Measurements from ENCODE around the gene SGMS1. TPM values are rescaled to one million over a fixed set of nuclear protein-coding genes. Genes with fewer than 3 reads are reported as not detected.
"Not testable (repeated sequence)": the region's sequence is repeated elsewhere in the genome, so short reads cannot be mapped to it uniquely, and the experiment has no call there.

SGMS1 gene
- polyA plus RNA-seq, 3 donors = 6.6 to 17.5 (median 8.4) TPM

DNA sequence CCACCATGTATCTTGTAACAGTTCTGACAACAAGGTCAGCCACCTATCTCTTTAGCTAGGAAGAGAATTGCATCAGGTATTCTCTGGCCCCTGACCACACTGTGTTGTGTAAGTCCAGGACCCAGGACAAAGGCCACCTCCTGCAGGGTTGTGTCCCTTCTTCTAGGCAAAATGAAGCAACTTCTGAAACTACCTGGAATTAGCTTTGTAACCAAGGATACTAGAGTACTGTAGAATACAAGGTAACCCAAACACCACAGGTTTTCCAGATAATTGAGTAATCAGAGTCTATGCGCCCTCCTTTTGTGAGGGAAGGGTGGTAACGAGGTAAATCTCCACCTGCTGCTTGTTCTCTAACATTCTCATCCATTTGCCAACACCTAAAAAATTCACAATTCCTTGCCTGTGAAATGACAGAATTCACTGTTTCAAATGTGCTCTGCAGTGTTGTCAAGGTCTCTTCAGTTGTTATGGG lies 51.7 kb downstream of the SGMS1 start:
- 59 to 97% (median 85%) methylated on average over 2 of the region's 2 CpGs for WGBS, 3 donors
- no peak overlapping the region for H3K27ac ChIP-seq (ENCODE audit: low read depth, low read length)

DNA sequence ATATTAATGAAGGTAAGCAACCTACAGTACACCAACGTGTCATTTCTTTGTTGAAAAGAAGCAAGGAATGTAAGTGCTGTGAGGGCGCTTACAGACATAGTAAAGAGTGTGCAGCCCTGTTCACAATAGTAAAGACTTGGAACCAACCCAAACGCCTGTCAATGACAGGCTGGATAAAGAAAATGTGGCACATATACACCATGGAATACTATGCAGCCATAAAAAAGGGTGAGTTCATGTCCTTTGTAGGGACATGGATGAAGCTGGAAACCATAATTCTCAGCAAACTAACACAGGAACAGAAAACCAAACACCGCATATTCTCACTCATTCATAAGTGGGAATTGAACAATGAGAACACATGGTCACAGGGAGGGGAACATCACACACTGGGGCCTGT lies 55.0 kb downstream of the SGMS1 start:
- H3K27ac ChIP-seq (ENCODE audit: low read depth, low read length) = not testable (repeated sequence)
- WGBS, 3 donors = 93 to 97% (median 97%) methylated on average over 4 of the region's 4 CpGs

DNA sequence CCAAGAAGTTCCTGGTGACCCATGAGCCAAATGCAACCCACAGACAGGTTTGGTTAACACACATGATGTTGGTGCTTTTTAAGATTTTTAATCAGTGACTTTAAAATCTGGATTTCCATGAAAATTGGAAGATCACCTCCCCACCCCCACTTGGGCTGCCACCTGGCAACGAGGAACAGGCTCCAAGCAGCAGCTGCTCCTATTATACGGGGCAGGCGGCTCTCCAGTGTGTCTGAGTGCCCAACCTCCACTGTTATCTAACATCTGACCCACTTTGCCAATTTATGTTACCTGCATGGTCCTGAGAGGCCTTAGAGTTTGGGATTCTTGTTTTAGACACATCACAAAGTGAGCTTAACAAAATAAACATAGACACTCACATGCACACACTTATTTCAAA lies 56.4 kb downstream of the SGMS1 start:
- 15 to 80% (median 76%) methylated on average over 3 of the region's 3 CpGs for WGBS, 3 donors

DNA sequence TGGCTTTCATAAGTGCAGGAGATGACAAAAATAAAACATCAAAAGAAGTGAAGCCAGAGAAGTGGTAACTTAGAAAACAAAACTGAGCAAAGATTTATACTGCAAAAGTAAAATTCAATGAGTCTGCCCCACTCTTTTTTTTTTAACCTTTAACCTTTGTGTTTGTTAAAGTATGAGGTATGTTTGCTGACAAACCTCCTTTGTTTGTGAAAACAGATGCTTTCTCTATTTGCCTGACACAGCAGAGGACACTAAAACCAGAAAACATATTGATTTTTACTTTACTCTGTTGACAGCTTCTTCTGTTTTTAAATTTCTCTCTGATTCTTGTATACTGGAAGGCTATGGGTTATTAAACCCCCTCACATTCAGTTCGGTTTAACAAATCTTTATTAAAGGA lies 57.6 kb downstream of the SGMS1 start:
- 0 to 52% (median 42%) methylated on average over 1 of the region's 1 CpG for WGBS, 3 donors
- no peak overlapping the region for H3K27ac ChIP-seq (ENCODE audit: low read depth, low read length)

More for the DNA sequence above, 56.4 kb downstream of the SGMS1 start:
- H3K27ac ChIP-seq (ENCODE audit: low read depth, low read length) = no peak overlapping the region

DNA sequence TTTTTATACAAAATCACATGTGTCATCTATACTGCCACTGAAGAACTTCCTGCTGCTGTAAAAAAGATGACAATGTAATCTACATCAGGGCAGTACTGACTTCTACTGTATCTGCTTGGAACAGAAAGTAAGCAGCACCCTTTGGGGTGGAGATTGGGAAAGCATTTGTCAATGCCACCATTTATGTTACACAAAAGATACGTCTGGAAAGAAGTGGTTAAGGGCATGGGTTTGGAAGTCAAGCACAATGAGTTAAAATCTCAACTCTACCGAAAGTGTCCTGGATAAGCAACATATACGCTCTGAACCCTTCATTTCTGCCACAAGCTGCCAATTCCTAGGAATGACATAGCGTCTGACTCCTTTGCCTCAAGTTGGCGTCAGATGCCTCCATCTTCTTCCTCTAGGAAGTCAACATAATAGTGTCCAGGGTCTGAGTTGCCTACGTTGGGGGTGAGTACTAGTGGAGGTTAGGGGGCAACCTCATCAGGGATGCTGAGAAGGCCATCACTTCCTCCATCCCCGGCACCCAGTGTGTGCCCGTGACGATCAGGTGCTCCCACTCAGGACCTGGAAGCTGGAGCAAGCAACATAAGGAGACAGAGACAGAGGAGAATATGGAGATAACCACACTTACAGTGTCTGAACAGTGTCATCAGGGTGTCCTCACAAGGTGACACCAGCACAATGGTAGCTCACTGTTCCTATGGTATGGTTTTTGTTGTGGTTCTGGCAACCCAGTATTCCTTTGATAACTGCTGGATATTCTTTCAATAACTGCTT lies 58.3 kb downstream of the SGMS1 start:
- no peak overlapping the region for H3K27ac ChIP-seq (ENCODE audit: low read depth, low read length)
- 91 to 96% (median 93%) methylated on average over 9 of the region's 9 CpGs for WGBS, 3 donors

DNA sequence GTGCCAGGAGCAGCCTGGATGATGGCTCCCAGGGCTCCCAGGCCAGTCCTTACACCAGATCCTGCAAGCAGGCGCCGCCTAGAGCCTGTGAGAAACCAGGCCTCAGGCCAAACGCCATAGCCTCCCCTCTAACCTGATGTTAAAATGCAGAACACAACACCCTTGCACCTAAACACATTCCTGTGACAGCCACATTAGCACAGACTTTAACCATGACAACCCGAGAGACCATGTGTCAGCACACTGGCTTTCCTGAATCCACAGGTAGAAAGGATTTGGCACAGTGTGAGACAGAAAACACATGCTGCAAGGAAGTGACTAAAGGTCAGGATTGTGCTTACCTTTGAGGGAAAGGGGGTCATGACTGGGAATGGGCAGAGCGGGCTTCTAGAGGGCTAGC lies 59.9 kb downstream of the SGMS1 start:
- 49 to 91% (median 89%) methylated on average over 5 of the region's 5 CpGs for WGBS, 3 donors
- H3K27ac ChIP-seq (ENCODE audit: low read depth, low read length) = no peak overlapping the region

DNA sequence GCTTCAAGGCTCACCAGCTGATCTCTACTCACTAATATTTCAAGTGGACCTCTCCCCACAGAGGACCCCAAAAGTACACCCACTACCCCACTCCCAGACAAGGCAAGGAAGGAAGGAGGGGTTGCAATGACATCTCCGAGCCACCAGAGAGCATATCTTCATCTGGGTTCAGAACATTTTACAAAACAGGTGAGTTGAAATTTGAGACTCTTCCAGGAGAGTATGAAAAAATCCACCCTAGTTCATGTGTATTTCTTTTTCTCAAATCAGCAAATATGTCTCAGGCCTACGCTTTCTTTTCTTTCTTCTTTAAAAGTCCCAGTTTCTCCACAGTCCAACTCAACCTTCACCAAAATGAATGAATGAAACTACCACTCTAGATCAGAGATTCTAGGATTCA lies 61.9 kb downstream of the SGMS1 start:
- no peak overlapping the region for H3K27ac ChIP-seq (ENCODE audit: low read depth, low read length)
- WGBS, 3 donors = 45 to 82% (median 75%) methylated on average over 2 of the region's 2 CpGs

DNA sequence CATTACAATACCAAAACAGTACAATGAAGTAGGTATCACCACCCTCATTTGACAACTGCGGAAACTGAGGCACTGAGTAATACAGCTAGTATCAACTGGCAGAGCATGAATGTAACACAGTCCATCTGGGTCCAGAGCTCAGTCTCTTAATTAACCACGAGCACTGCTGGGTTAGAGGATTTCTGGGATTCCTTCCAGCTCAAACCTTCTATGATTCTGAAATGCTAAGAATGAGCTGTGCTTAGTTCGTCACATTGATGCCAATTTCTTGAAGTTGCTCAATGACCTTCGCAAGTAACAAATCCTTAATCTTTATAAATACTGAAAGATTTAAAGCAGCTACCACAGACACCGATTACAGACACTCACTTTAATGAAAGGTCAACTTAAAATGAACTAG lies 62.5 kb downstream of the SGMS1 start:
- no peak overlapping the region for H3K27ac ChIP-seq (ENCODE audit: low read depth, low read length)

DNA sequence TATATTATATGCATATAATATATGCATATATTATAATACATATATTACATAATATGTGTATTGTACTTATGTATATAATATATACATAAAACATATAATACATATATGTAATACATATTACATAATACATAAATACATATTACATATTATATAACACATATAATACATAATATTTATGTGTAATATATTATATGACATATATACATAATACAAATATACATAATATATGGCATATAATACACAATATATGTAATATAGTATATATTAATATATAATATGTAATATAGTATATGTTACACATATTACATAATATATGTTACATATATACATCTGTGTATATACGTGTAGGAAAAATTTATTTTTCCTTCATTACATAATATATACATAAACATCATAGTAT lies 63.4 kb downstream of the SGMS1 start:
- H3K27ac ChIP-seq (ENCODE audit: low read depth, low read length) = no peak overlapping the region
- 49 to 91% (median 87%) methylated on average over 1 of the region's 1 CpG for WGBS, 3 donors

More for the DNA sequence above, 62.5 kb downstream of the SGMS1 start:
- 18 to 58% (median 49%) methylated on average over 5 of the region's 5 CpGs for WGBS, 3 donors

DNA sequence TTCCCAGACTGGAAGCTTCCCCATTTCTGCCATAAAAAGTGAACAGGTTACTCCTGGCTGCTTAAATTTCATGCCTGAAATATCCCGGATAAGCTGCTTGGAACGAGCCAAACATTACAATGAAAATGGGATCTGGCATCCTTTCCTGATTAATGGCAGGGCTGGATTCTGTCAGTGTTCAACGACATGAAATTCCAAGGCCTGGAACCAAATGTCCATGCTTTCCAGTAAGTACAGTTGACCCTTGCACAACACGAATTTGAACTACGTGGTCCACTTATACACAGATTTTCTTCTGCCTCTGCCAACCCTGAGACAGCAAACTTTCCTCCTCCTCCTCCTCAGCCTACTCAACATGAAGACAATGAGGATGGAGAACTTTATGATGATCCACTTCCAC lies 65.4 kb downstream of the SGMS1 start:
- 31 to 45% (median 43%) methylated on average over 5 of the region's 5 CpGs for WGBS, 3 donors
- no peak overlapping the region for H3K27ac ChIP-seq (ENCODE audit: low read depth, low read length)

DNA sequence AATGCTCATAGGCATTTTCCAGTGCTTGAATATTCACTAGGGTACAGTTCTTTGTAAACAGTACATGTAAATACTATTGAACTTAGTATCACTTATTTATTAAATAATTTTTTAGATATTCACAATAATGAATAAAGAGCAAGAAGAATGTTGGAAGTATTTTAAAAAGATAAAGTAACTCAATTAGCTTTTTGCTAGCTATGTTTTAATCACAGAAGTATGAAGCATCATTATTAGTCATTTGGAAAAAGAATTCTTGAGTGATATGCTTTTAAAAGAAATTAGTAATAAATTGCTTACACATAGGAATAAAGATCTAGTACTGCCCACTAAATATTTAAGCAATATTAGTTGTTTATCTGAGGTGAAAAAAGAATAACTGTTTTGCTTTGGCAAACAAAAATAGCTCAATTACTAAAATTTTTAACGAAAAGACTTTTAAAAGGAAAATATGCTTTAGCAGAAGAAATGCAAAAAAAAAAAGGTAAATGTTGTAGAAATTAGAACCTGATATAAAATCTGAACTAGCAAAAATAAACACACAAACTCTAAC lies 66.5 kb downstream of the SGMS1 start:
- WGBS, 3 donors = 74 to 76% (median 75%) methylated on average over 1 of the region's 1 CpG
- no peak overlapping the region for H3K27ac ChIP-seq (ENCODE audit: low read depth, low read length)

DNA sequence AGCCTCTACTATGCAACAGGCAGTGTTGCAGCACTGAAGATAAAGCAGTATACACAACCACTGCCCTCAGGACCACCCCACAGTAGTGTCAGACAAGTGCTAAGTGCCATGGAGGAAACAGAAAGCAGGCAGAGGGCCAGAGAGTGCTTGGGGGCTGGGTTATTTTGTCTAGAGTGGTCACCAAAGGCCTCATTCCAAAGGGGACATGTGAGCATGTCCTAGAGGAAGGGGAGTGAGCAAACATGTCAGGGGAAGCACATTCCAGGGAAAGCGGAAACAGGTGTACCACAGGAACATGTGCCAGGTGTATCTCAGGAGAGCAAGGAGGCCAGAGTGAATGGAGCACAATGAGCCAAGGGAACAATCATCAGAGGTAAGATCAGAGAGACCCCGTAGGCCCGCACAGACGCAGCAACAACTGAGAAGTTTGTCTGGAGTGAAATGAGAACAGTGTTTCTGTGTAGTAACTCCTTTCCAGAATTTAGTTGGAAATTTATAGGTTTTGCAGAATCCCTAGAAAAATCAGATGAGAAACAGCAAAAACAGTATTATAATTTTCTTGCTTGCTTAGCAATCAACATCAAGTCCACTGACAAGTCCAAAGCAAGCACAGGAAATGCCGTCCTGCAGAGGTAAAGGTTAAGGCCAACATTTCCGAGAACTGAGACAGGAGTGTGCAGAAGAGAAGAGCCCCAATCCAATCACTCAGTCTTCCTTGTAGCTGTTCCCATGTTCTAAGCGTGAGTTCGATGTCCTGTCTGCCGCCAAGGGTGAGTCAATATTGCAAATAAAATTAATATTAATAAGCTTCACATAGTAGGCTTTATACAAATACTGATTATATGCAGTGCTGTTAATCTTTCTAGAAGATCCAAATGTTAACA lies 67.3 kb downstream of the SGMS1 start:
- no peak overlapping the region for H3K27ac ChIP-seq (ENCODE audit: low read depth, low read length)
- 74 to 76% (median 76%) methylated on average over 9 of the region's 9 CpGs for WGBS, 3 donors

DNA sequence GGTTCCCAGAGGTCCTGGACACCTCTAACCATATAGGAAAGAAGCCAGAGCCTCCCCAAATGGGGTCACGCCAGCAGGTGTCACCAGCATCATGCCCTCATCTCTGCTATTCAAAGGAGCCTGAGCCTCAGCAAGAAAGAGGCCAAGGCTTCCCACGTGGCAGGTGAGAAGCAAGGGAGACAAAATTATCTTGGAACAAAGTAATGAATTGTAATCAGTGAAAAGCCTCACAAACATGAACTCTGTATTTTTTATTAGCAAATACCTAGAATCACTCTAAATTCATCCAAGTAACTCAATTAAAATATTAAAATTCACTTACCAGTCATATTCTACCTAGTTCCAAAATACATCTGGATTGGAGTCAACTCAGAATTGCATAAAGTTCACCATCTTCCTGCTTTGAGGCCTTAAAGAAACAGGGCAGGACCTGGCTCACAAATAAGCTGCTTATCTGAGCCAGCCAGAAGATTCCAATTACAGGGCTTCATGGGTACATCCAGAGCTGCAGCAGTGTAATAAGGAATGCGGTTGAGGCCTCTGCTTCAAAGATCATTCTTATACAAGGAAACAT lies 68.7 kb downstream of the SGMS1 start:
- 34 to 65% (median 48%) methylated on average over 3 of the region's 3 CpGs for WGBS, 3 donors
- H3K27ac ChIP-seq (ENCODE audit: low read depth, low read length) = no peak overlapping the region

DNA sequence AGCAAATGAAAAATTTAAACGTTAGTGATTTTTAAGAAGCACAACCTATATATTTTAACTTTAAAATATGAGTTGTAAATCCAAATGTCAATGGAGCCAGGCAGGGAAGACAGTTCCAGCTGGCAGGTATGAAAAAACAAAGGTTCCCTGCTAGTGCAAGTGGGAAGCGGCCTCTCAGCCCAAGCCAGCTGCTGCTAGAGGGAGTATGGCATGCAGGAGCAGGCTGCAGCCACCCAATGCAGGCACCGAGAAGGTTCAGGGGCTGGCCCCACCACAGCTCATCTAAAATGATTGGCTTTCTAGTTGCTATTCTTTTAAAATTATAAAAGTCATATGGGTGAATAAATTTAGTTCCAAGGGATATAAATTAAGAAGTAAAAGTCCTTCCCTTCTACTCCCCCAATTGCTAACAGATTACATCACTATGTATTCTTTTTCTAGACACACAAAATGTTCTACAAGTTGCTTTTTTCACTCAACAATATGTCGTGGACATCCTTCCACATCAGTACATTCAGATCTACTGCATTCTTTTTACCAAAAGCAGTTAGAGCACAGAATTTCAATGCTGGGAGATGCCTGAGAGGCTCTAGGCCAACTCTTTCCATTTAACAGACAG lies 69.3 kb downstream of the SGMS1 start:
- 59 to 76% (median 73%) methylated on average over 4 of the region's 4 CpGs for WGBS, 3 donors
- no peak overlapping the region for H3K27ac ChIP-seq (ENCODE audit: low read depth, low read length)

DNA sequence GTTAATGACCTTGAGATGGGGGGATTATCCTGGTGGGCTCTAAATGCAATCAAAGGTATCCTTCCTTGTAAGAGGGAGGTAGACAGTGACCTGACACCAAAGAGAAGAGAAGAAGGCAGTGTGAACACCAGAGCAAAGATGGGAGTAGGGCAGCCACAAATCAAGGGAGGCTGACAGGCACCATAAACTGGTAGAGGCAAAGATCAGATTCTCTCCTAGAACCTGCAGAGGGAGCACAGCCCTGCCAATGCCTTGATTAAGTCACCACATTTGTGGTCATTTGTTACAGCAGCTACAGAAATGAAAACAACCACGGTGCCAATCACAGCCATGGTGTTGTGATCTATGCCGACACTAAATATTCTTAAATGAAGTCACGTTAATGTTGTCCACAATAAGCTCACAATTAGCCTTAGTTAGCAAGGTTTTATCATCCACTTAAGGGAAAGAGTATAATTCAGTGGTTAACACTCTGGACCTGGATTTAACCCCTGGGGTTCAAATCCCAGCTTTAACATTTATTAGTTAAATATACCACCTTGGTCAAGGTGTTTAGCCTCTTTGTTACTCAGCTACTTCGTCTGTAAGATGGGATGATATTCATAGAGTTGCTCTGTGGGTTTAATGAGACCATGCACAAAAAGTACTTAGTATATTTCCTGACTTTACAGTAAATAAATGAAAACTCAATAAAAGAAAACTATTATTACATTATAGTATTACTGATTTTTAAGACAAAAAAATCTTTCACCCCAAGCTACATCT lies 70.8 kb downstream of the SGMS1 start:
- 66 to 77% (median 71%) methylated on average over 4 of the region's 4 CpGs for WGBS, 3 donors
- H3K27ac ChIP-seq (ENCODE audit: low read depth, low read length) = no peak overlapping the region

DNA sequence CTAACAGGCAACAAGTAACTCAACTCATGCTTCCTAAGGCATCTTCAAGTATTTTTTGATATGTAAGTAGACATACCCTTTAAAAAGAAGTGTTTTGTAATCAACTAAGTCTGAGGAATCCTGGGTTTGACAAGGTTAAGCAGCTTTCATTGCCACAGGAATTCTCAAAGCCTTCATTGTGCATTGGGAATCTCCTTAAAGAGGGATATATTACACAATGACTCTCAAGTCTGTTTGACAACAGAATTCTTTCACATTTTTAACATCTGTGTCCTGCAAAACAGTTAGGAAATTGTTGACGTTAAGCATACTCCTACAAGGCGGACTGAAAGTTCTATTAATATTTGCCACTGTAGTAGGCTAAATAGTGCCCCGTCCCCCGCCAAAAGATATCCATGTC lies 71.4 kb downstream of the SGMS1 start:
- WGBS, 3 donors = 69 to 78% (median 77%) methylated on average over 4 of the region's 4 CpGs
- no peak overlapping the region for H3K27ac ChIP-seq (ENCODE audit: low read depth, low read length)

DNA sequence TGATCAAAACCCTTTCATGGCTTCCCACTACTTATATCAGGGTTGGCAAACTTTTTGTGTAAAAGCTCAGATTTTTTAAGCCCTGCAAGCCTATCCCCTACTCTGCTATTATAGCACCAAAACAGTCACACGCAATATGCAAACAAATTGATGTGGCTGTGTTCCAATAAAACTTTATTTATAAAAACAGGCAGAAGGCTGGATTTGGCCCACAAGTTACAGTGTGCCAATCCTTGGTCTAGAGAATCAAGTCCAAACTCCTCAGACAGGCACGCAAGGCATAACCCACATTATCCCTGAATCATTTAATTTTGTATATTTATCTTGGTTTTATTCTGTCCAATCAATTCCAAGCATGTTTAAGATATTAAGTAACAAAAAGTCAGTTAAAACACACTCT lies 71.9 kb downstream of the SGMS1 start:
- 94 to 99% (median 95%) methylated on average over 2 of the region's 2 CpGs for WGBS, 3 donors
- H3K27ac ChIP-seq (ENCODE audit: low read depth, low read length) = no peak overlapping the region
